ENCODE data around the gene ANKRD39.

ANKRD39 gene

GRCh38 chr2:96882906-96883305 is 25.1 kb upstream of the ANKRD39 start:
- no peak overlapping the region for H3K4me3 ChIP-seq (ENCODE audit: low read depth, low read length)
- no peaks in the 10 kb centered on the region for H3K36me3 ChIP-seq
- no peaks in the 10 kb centered on the region for H3K27me3 ChIP-seq

GRCh38 chr2:96882230-96882629 is 24.4 kb upstream of the ANKRD39 start:
- H3K36me3 ChIP-seq, result no peaks in the 10 kb centered on the region
- DNase-seq, result no peak
- no peaks in the 10 kb centered on the region for H3K4me1 ChIP-seq
- H3K4me3 ChIP-seq (ENCODE audit: low read depth, low read length), result no peak overlapping the region
- H3K9me3 ChIP-seq, result no peaks in the 10 kb centered on the region
- H3K27me3 ChIP-seq, result no peaks in the 10 kb centered on the region
- TF ChIP-seq CTCF (IDR thresholded peaks at IDR 0.05; ENCODE audit: low read depth, low read length), result no peak

More at GRCh38 chr2:96882906-96883305, 25.1 kb upstream of the ANKRD39 start:
- H3K9me3 ChIP-seq, result no peaks in the 10 kb centered on the region
- TF ChIP-seq CTCF (IDR thresholded peaks at IDR 0.05; ENCODE audit: low read depth, low read length), result no peak
- no peak for DNase-seq
- no peaks in the 10 kb centered on the region for H3K4me1 ChIP-seq

- Histone ChIP-seq H3K4me3 (ENCODE audit: low read depth, low read length) (no peak overlapping the region), H3K27me3 (no peaks in the 10 kb centered on the region), H3K36me3 (no peaks in the 10 kb centered on the region), H3K4me1 (no peaks in the 10 kb centered on the region), H3K9me3 (no peaks in the 10 kb centered on the region)
- DNase-seq, result no peak
- TF ChIP-seq CTCF (IDR thresholded peaks at IDR 0.05; ENCODE audit: low read depth, low read length), result no peak
Observed at GRCh38 chr2:96881349-96882195, 23.8 kb upstream of the ANKRD39 start.

- TF ChIP-seq CTCF (IDR thresholded peaks at IDR 0.05; ENCODE audit: low read depth, low read length), result no peak
- Histone ChIP-seq H3K9me3 (no peaks in the 10 kb centered on the region), H3K36me3 (no peaks in the 10 kb centered on the region), H3K4me3 (ENCODE audit: low read depth, low read length) (no peak overlapping the region), H3K4me1 (peaks cover 2% of the 10 kb centered on the region), H3K27me3 (no peaks in the 10 kb centered on the region)
- no peak for DNase-seq
Observed at GRCh38 chr2:96880891-96881273, 23.1 kb upstream of the ANKRD39 start.

- no peak overlapping the region for H3K4me3 ChIP-seq (ENCODE audit: low read depth, low read length)
- H3K9me3 ChIP-seq, result no peaks in the 10 kb centered on the region
- H3K27me3 ChIP-seq, result no peaks in the 10 kb centered on the region
- no peak for TF ChIP-seq CTCF (IDR thresholded peaks at IDR 0.05; ENCODE audit: low read depth, low read length)
- DNase-seq, result no peak
- H3K4me1 ChIP-seq, result peaks cover 10% of the 10 kb centered on the region
- H3K36me3 ChIP-seq, result no peaks in the 10 kb centered on the region
Observed at GRCh38 chr2:96879545-96880040, 21.8 kb upstream of the ANKRD39 start.
